Endothelial cell of umbilical vein (primary cell): ENCODE results near the gene REC8. TPM values are rescaled to one million over a fixed set of nuclear protein-coding genes. Genes with fewer than 3 reads are reported as not detected.

Experiments used
- BruUV-seq: library from RNA; stranded (reverse); fragments of 400-500 nt; replicated peaks from 2 replicates; lab custom pipeline; 2021; lab: Mats Ljungman, UMichigan
- CTCF ChIA-PET: fragments of 300-600, 350-600 bp; sonication (Branson Sonifier 250); formaldehyde crosslinking; loops from one replicate; lab custom pipeline; 2021; ENCODE audit warnings: antibody characterized with exemption, inconsistent platforms; lab: Charles Lee
- POLR2A ChIA-PET: fragments of 300-600, 350-600 bp; sonication (Branson Sonifier 250); formaldehyde crosslinking; loops from one replicate; lab custom pipeline; 2021; ENCODE audit warnings: antibody characterized with exemption, inconsistent platforms; lab: Charles Lee
- DNase-seq: peaks from one replicate; pipeline ENCODE4 v3.0.0-alpha.2; 2011; ENCODE audit warnings: low read depth, low spot score
- FAIRE-seq: peaks from 2 replicates; lab custom pipeline; 2011; peaks lifted over from hg19 to GRCh38; lab: Jason Lieb, UNC
- H2AFZ ChIP-seq: 2 replicates; pipeline ENCODE4 v1.6.0; 2012; ENCODE audit warnings: low read depth, low read length, control low read depth, inconsistent platforms
- H3K27ac ChIP-seq: 2 replicates; pipeline ENCODE4 v1.5.1; 2011; ENCODE audit warnings: low read depth, mild to moderate bottlenecking, control low read depth, low read length, moderate library complexity; ENCODE audit not compliant: insufficient read depth
- H3K27me3 ChIP-seq, 2 experiments: 2 replicates each; pipeline versions ENCODE4 v1.6.0 to v1.6.1; 2011; ENCODE audit warnings: low read length in 2 of 2, mixed read lengths in 1 of 2; ENCODE audit not compliant: control insufficient read depth in 2 of 2, insufficient read depth in 2 of 2
- H3K36me3 ChIP-seq, 2 experiments: 2 replicates in 1 of 2; 3 replicates in 1 of 2; pipeline ENCODE4 v1.5.1; 2011; ENCODE audit warnings: low read length in 2 of 2, mild to moderate bottlenecking in 1 of 2, moderate library complexity in 1 of 2; ENCODE audit not compliant: control insufficient read depth in 2 of 2, insufficient read depth in 2 of 2; ENCODE audit errors: extremely low read depth in 1 of 2
- H3K4me1 ChIP-seq: 3 replicates; pipeline ENCODE4 v1.5.1; 2011; ENCODE audit warnings: mild to moderate bottlenecking, low read length; ENCODE audit not compliant: control insufficient read depth, insufficient read depth; ENCODE audit errors: extremely low read depth
- H3K4me2 ChIP-seq: 2 replicates; pipeline ENCODE4 v1.6.1; 2011; ENCODE audit warnings: low read length, control low read depth, mixed read lengths; ENCODE audit not compliant: insufficient read depth
- H3K4me3 ChIP-seq, 3 experiments: fragments of 200-600 bp in 1 of 3; sonication (generic), shearing (Covaris generic) in 1 of 3; replicated peaks in 1 of 3; 2 replicates each; pipeline ENCODE4 v1.5.1; 2011 to 2016; ENCODE audit warnings: control low read depth in 3 of 3, low read length in 3 of 3, mild to moderate bottlenecking in 2 of 3, inconsistent platforms in 1 of 3, low read depth in 1 of 3, moderate library complexity in 1 of 3; ENCODE audit not compliant: insufficient read depth in 1 of 3
- H3K79me2 ChIP-seq: 2 replicates; pipeline ENCODE4 v1.6.0; 2012; ENCODE audit warnings: low read length, inconsistent platforms; ENCODE audit not compliant: control insufficient read depth, insufficient read depth
- H3K9ac ChIP-seq: replicated peaks from 2 replicates; pipeline ENCODE3; 2011; ENCODE audit warnings: low read length, control low read depth; ENCODE audit not compliant: insufficient read depth; ENCODE audit errors: extremely low read depth
- H3K9me1 ChIP-seq: replicated peaks from 3 replicates; pipeline ENCODE4 v1.6.0; 2011; ENCODE audit warnings: mild to moderate bottlenecking, low read length; ENCODE audit not compliant: control insufficient read depth, insufficient read depth; ENCODE audit errors: extremely low read depth
- H3K9me3 ChIP-seq: replicated peaks from 2 replicates; pipeline ENCODE4 v1.5.1; 2012; ENCODE audit warnings: low read length, inconsistent platforms; ENCODE audit not compliant: control insufficient read depth, insufficient read depth
- H4K20me1 ChIP-seq: replicated peaks from 2 replicates; pipeline ENCODE3; 2011; ENCODE audit warnings: mild to moderate bottlenecking, low read length; ENCODE audit not compliant: control insufficient read depth, insufficient read depth; ENCODE audit errors: extremely low read depth
- CTCF ChIP-seq, 2 donors: IDR thresholded peaks; 1 replicate in 1 of 2; 2 replicates in 1 of 2; pipeline ENCODE4 v1.5.1; 2011; ENCODE audit warnings: low read length in 2 of 2, mild to moderate bottlenecking in 2 of 2, moderate library complexity in 2 of 2, control low read depth in 1 of 2, inconsistent platforms in 1 of 2, low read depth in 1 of 2; ENCODE audit not compliant: insufficient read depth in 1 of 2; ENCODE audit errors: extremely low read depth in 1 of 2
- EZH2 ChIP-seq: IDR thresholded peaks from 2 replicates; pipeline ENCODE4 v1.6.1; 2012; ENCODE audit warnings: borderline replicate concordance, low read depth, mild to moderate bottlenecking, moderate library complexity, low read length, inconsistent platforms; ENCODE audit not compliant: severe bottlenecking
- FOS ChIP-seq: IDR thresholded peaks from 2 replicates; pipeline ENCODE4 v1.6.1; 2011; ENCODE audit warnings: mild to moderate bottlenecking, low read length, moderate library complexity, borderline replicate concordance; ENCODE audit not compliant: insufficient read depth
- GATA2 ChIP-seq: IDR thresholded peaks from 2 replicates; pipeline ENCODE4 v1.7.0; 2011; ENCODE audit warnings: low read depth, mild to moderate bottlenecking, moderate library complexity, mixed read lengths, low read length; ENCODE audit not compliant: insufficient read length, insufficient read depth
- JUN ChIP-seq: IDR thresholded peaks from 2 replicates; pipeline ENCODE4 v1.6.1; 2011; ENCODE audit warnings: borderline replicate concordance, low read depth; ENCODE audit not compliant: insufficient read length, insufficient read depth
- MAX ChIP-seq: IDR thresholded peaks from 2 replicates; pipeline ENCODE4 v1.6.1; 2011; ENCODE audit not compliant: insufficient read depth, insufficient read length
- MYC ChIP-seq: IDR thresholded peaks from one replicate; pipeline ENCODE4 v1.6.1; 2011; ENCODE audit warnings: mild to moderate bottlenecking, low read depth, low read length
- POLR2A ChIP-seq: IDR thresholded peaks from 2 replicates; pipeline ENCODE4 v1.6.1; 2012; ENCODE audit warnings: low read depth, mild to moderate bottlenecking, control low read depth, low read length
- POLR2AphosphoS5 ChIP-seq: IDR thresholded peaks from 2 replicates; pipeline ENCODE4 v1.6.1; 2012; ENCODE audit warnings: low read depth, mild to moderate bottlenecking, control low read depth, low read length, moderate library complexity; ENCODE audit not compliant: insufficient read depth
- dilution Hi-C: fragments of 300-500 bp; cut with MboI; formaldehyde crosslinking; loops from one replicate; pipeline ENCODE4 v1.15.0; 2019; ENCODE audit warnings: low sequenced_read_pairs; ENCODE audit not compliant: extremely low pct_ligation_motif_present
- intact Hi-C: fragments of 100-400 bp; cut with micrococcal nuclease; formaldehyde crosslinking; loops from one replicate; pipeline ENCODE4 v1.10.0; 2022
- polyA plus RNA-seq, 4 experiments: library from polyadenylated mRNA; depleted of rRNA in 3 of 4; stranded (reverse) in 3 of 4; unstranded in 1 of 4; fragments of >200 nt; gene quantifications; 2 replicates each; pipeline versions ENCODE4 v1.2.1 to v1.2.3, GENCODE V29; 2011 to 2012; ENCODE audit warnings: missing spikeins in 1 of 4
- total RNA-seq: library from RNA; stranded (reverse); gene quantifications from 2 replicates; pipeline ENCODE4 v1.2.3, GENCODE V29; 2021

The REC8 gene
- total and polyA plus RNA-seq, 2 donors (not counting 3 experiments of a cell fraction or from before 2014, with no cell fraction given): 12.5 to 33.6 TPM

- no peak overlapping the region for H3K4me3 ChIP-seq
- FAIRE-seq (no peak), DNase-seq (no peak)
- H3K4me2 ChIP-seq: no peak overlapping the region
- H3K27ac ChIP-seq: no peak overlapping the region
- peaks cover 0 to 2% of the 10 kb centered on the region in 2 experiments for H3K36me3 ChIP-seq
- H3K9ac ChIP-seq: no peak overlapping the region
- CTCF ChIA-PET: no interaction called here
- no TSS peak for BruUV-seq
- peaks cover 5% of the 10 kb centered on the region for H3K79me2 ChIP-seq
- no peaks in the 10 kb centered on the region for H3K27me3 ChIP-seq
- dilution Hi-C loops: no loop called here
- TF ChIP-seq MAX: no peak
- TF ChIP-seq FOS: no peak
- TF ChIP-seq JUN: no peak
- TF ChIP-seq MYC: no peak
- TF ChIP-seq POLR2AphosphoS5: no peak
- TF ChIP-seq CTCF (IDR thresholded peaks at IDR 0.05; ENCODE audit: extremely low read depth in 1 of 2, insufficient read depth in 1 of 2, low read depth in 1 of 2, low read length in 2 of 2): no peak
- TF ChIP-seq EZH2: no peak
- no peak for TF ChIP-seq POLR2A
- no peak for TF ChIP-seq GATA2
- no peaks in the 10 kb centered on the region for H4K20me1 ChIP-seq
- no peaks in the 10 kb centered on the region for H3K9me1 ChIP-seq
- POLR2A ChIA-PET: interaction anchor here (0.7 kb wide), 1 partner anchor 8 kb away, joined by 7 read pairs; no protein-coding TSS in a partner anchor
- no peak overlapping the region for H2AFZ ChIP-seq
- H3K4me1 ChIP-seq: peaks cover 11% of the 10 kb centered on the region
- intact Hi-C loops: no loop called here
- no peaks in the 10 kb centered on the region for H3K9me3 ChIP-seq
Measured at GRCh38 chr14:24132976-24133375, 38.9 kb upstream of the REC8 start.
